ENCODE results near the gene ATG7.

Gene ATG7

GRCh38 chr3:11430207-11430606 is 158.0 kb downstream of the ATG7 start:
- Histone ChIP-seq H3K4me3 (ENCODE audit: low read depth, low read length) (no peak overlapping the region), H3K27ac (no peak overlapping the region), H3K36me3 (replicated peaks) (no peaks in the 10 kb centered on the region), H3K27me3 (replicated peaks) (no peaks in the 10 kb centered on the region)
- TF ChIP-seq CTCF (IDR thresholded peaks at IDR 0.05; ENCODE audit: low read depth, low read length, missing control alignments) = no peak
- in situ Hi-C loops (cut with HindIII; ENCODE audit: low pct_ligation_motif_present, low sequenced_read_pairs) = no loop called here
- DNase-seq = no peak

GRCh38 chr3:11430624-11431023 is 158.4 kb downstream of the ATG7 start:
- TF ChIP-seq CTCF (IDR thresholded peaks at IDR 0.05; ENCODE audit: low read depth, low read length, missing control alignments) = no peak
- Histone ChIP-seq H3K4me3 (ENCODE audit: low read depth, low read length) (no peak overlapping the region), H3K27me3 (replicated peaks) (no peaks in the 10 kb centered on the region), H3K27ac (no peak overlapping the region), H3K36me3 (replicated peaks) (no peaks in the 10 kb centered on the region)
- DNase-seq = no peak
- in situ Hi-C loops (cut with HindIII; ENCODE audit: low pct_ligation_motif_present, low sequenced_read_pairs) = no loop called here

- in situ Hi-C loops (cut with HindIII; ENCODE audit: low pct_ligation_motif_present, low sequenced_read_pairs) = no loop called here
Measured at GRCh38 chr3:11431319-11431718, 159.1 kb downstream of the ATG7 start.

GRCh38 chr3:11434017-11434526 is 161.9 kb downstream of the ATG7 start:
- Histone ChIP-seq H3K36me3 (replicated peaks) (no peaks in the 10 kb centered on the region), H3K4me3 (ENCODE audit: low read depth, low read length) (no peak overlapping the region), H3K27me3 (replicated peaks) (no peaks in the 10 kb centered on the region), H3K27ac (peak overlapping the region; percentile 44)
- DNase-seq = peak; percentile 66
- no peak for TF ChIP-seq CTCF (IDR thresholded peaks at IDR 0.05; ENCODE audit: low read depth, low read length, missing control alignments)
- in situ Hi-C loops (cut with HindIII; ENCODE audit: low pct_ligation_motif_present, low sequenced_read_pairs) = no loop called here

More at GRCh38 chr3:11431319-11431718, 159.1 kb downstream of the ATG7 start:
- no peak overlapping the region for H3K4me3 ChIP-seq (ENCODE audit: low read depth, low read length)
- no peaks in the 10 kb centered on the region for H3K36me3 ChIP-seq (replicated peaks)
- DNase-seq = no peak
- H3K27ac ChIP-seq = no peak overlapping the region
- no peak for TF ChIP-seq CTCF (IDR thresholded peaks at IDR 0.05; ENCODE audit: low read depth, low read length, missing control alignments)
- no peaks in the 10 kb centered on the region for H3K27me3 ChIP-seq (replicated peaks)

GRCh38 chr3:11434563-11435096 is 162.4 kb downstream of the ATG7 start:
- peak overlapping the region; percentile 44 for H3K27ac ChIP-seq
- no peak for DNase-seq
- no peaks in the 10 kb centered on the region for H3K27me3 ChIP-seq (replicated peaks)
- TF ChIP-seq CTCF (IDR thresholded peaks at IDR 0.05; ENCODE audit: low read depth, low read length, missing control alignments) = no peak
- H3K36me3 ChIP-seq (replicated peaks) = no peaks in the 10 kb centered on the region
- in situ Hi-C loops (cut with HindIII; ENCODE audit: low pct_ligation_motif_present, low sequenced_read_pairs) = no loop called here
- no peak overlapping the region for H3K4me3 ChIP-seq (ENCODE audit: low read depth, low read length)
